ENCODE results near the gene TPST2. TPM values are rescaled to one million over a fixed set of nuclear protein-coding genes. Genes with fewer than 3 reads are reported as not detected.

The TPST2 gene
- total RNA-seq, 4 donors from 2014 or later, result 27.2 to 40.6 (median 32.5) TPM

DNA sequence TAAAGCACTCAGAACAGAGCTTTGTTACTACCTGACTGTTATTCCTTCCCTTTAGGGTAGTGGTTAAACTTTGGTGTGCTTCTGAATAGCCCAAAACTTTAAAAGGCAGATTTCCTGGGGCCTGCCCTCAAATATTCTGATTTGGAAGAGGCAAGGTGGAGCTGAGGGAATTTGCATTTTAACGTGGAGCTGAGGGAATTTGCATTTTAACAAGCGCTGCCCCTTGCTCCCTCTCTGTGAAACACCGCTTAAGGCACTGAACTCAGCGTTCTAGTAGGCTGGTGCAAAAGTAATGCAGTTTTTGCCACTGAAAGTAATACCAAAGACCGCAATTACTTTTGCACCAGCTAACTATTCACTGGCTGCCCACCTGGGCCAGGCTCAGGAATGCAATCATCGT, 35.0 kb downstream of the TPST2 start:
- DNase-seq, result no peak
- Histone ChIP-seq H3K27ac (no peak overlapping the region), H3K36me3 (no peaks in the 10 kb centered on the region), H3K27me3 (no peaks in the 10 kb centered on the region), H3K4me3 (no peak overlapping the region), H3K9me3 (no peaks in the 10 kb centered on the region), H3K4me1 (peaks cover 0 to 40% (median 0%) of the 10 kb centered on the region in 3 donors)
- WGBS, 2 donors, result 72 to 75% methylated on average over 5 to 6 of the region's 6 CpGs
- intact Hi-C loops (cut with DNase I), result no loop called here
- TF ChIP-seq, protein P1, sequence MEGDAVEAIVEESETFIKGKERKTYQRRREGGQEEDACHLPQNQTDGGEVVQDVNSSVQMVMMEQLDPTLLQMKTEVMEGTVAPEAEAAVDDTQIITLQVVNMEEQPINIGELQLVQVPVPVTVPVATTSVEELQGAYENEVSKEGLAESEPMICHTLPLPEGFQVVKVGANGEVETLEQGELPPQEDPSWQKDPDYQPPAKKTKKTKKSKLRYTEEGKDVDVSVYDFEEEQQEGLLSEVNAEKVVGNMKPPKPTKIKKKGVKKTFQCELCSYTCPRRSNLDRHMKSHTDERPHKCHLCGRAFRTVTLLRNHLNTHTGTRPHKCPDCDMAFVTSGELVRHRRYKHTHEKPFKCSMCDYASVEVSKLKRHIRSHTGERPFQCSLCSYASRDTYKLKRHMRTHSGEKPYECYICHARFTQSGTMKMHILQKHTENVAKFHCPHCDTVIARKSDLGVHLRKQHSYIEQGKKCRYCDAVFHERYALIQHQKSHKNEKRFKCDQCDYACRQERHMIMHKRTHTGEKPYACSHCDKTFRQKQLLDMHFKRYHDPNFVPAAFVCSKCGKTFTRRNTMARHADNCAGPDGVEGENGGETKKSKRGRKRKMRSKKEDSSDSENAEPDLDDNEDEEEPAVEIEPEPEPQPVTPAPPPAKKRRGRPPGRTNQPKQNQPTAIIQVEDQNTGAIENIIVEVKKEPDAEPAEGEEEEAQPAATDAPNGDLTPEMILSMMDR (IDR thresholded peaks at IDR 0.05), result no peak
- no peak for TF ChIP-seq POLR2A (IDR thresholded peaks at IDR 0.05)

DNA sequence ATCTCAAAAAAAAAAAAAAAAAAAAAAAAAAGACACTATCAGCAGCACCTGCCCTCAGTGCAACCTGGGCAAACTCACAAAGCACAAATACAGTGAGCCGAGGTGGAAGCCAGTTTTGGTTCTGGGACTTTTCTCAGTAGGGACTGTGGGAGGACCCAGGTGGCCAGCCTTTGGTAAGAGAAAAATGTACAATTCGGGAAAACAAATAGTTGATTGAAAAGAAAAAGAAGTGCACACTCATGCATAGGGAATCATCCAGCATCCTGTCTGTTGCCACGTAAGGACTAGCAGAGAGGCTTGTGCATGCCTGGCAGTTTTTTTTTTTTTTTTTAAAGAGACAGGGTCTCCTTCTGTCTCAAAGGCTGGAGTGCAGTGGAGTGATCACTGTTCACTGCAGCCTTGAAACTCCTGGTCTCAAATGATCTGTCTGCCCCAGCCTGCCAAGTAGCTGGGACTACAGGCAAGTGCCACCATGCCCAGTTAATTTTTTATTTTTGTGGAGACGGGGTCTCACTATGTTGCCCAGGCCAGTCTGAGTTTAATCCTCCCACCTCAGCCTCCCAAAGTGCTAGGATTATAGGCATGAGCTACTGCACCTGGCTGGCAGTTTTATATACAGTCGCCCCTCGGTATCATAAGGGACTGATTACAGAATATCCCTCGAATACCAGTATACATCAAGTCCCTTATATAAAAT, 36.7 kb downstream of the TPST2 start:
- H3K27ac ChIP-seq, result no peak overlapping the region
- TF ChIP-seq, protein P1 (IDR thresholded peaks at IDR 0.05), result no peak
- TF ChIP-seq POLR2A (IDR thresholded peaks at IDR 0.05), result no peak
- no peaks in the 10 kb centered on the region for H3K27me3 ChIP-seq
- no peak for DNase-seq
- no peak overlapping the region for H3K4me3 ChIP-seq
- intact Hi-C loops (cut with DNase I), result no loop called here
- H3K36me3 ChIP-seq, result no peaks in the 10 kb centered on the region
- no peaks in the 10 kb centered on the region for H3K9me3 ChIP-seq
- H3K4me1 ChIP-seq, result peaks cover 4 to 53% (median 8%) of the 10 kb centered on the region in 3 donors
- 36 to 46% methylated on average over 7 of the region's 7 CpGs for WGBS, 2 donors

DNA sequence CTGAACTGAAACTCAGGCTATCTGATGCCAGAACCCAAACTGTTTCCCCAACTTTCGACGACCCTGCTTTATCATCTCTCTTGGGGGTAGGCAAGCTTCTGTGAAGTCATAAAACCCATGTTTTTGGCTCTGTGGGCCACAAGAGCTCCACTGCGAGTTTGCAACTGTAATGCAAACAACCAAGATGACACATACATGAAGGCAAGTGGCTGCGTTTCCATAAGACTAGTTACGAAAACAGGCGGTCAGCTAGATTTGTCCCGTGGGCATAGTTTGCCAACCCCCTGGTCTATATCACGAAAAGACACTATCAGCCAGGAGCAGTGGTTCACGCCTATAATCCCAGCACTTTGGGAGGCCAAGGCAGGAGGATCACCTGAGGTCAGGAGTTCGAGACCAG, 37.5 kb downstream of the TPST2 start:
- peaks cover 8 to 60% (median 10%) of the 10 kb centered on the region in 3 donors for H3K4me1 ChIP-seq
- no peaks in the 10 kb centered on the region for H3K36me3 ChIP-seq
- TF ChIP-seq, protein P1 (IDR thresholded peaks at IDR 0.05), result no peak
- no peak for TF ChIP-seq POLR2A (IDR thresholded peaks at IDR 0.05)
- no peak for DNase-seq
- H3K9me3 ChIP-seq, result no peaks in the 10 kb centered on the region
- intact Hi-C loops (cut with DNase I), result no loop called here
- no peaks in the 10 kb centered on the region for H3K27me3 ChIP-seq
- WGBS, 2 donors, result 77 to 79% methylated on average over 5 to 10 of the region's 10 CpGs
- no peak overlapping the region for H3K27ac ChIP-seq
- no peak overlapping the region for H3K4me3 ChIP-seq

DNA sequence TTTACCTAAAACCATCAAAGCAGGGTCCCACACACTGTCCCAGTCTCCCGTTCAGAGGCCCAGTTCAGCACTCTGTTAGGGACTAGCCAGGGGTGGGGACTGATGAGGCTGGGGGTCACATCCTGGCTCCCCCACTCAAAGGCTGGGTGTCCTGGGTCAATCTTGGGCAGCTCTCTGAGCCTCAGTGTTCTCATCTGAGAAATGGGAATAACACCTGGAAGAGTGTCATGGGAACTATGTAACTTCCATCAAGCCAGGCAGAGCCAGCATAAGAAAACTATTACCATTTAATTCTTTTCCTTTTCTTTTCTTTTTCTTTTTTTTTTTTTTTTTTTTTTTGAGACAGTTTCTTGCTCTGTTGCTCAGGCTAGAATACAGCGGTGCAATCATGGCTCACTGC, 38.4 kb downstream of the TPST2 start:
- WGBS, 2 donors, result 100% methylated on average over 2 of the region's 2 CpGs
- peaks cover 0 to 4% (median 0%) of the 10 kb centered on the region in 3 donors for H3K36me3 ChIP-seq
- TF ChIP-seq, protein P1 (IDR thresholded peaks at IDR 0.05), result no peak
- no peak for TF ChIP-seq POLR2A (IDR thresholded peaks at IDR 0.05)
- no peak for DNase-seq
- peaks cover 12 to 69% (median 14%) of the 10 kb centered on the region in 3 donors for H3K4me1 ChIP-seq
- intact Hi-C loops (cut with DNase I), result no loop called here
- H3K27me3 ChIP-seq, result no peaks in the 10 kb centered on the region
- H3K27ac ChIP-seq, result no peak overlapping the region
- no peak overlapping the region for H3K4me3 ChIP-seq
- no peaks in the 10 kb centered on the region for H3K9me3 ChIP-seq

DNA sequence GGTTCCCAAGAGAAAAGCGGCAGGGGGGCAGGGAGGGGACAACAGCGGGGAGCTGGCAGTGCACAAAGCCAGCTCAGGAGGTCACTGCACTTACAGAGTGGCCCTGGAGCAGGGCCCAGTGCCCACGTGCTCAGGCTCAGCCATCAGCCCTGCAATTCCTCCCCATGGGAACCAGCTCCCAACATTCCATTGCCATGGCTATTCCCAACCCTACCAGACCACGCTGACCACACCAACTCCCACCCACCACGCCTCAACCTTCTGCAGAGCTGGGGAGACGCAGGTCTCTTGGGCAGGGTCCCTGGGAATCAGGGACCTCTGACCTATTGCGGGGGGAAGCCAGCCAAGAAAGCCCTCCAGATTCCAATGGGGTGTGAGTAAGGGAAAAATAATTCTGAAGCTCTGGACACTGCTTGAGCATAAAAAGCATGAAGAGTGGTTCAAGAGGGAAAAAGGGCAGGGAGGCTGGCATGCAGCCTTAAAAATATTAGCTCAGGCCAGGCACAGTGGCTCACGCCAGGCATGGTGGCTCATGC, 39.4 kb downstream of the TPST2 start:
- 71 to 85% methylated on average over 4 to 5 of the region's 8 CpGs for WGBS, 2 donors
- Histone ChIP-seq H3K27ac (no peak overlapping the region), H3K27me3 (no peaks in the 10 kb centered on the region)

More for the DNA sequence above, 39.4 kb downstream of the TPST2 start:
- Histone ChIP-seq H3K4me1 (peaks cover 14 to 76% (median 17%) of the 10 kb centered on the region in 3 donors), H3K4me3 (no peak overlapping the region), H3K36me3 (peaks cover 0 to 4% (median 0%) of the 10 kb centered on the region in 3 donors), H3K9me3 (no peaks in the 10 kb centered on the region)
- intact Hi-C loops (cut with DNase I), result no loop called here
- TF ChIP-seq, protein P1 (IDR thresholded peaks at IDR 0.05), result no peak
- no peak for TF ChIP-seq POLR2A (IDR thresholded peaks at IDR 0.05)
- no peak for DNase-seq

Measured in esophagus squamous epithelium (tissue), 5 donors.